ENCODE results near the gene COMMD6.
"Not testable (repeated sequence)": the region's sequence is repeated elsewhere in the genome, so short reads cannot be mapped to it uniquely, and the experiment has no call there.

COMMD6 gene

GRCh38 chr13:75537401-75538365 is at the start of gene COMMD6:
Gene COMMD6, minus strand, starts transcription at chr13:75537841. Its CDS starts 36 bp downstream, at chr13:75537805.
- peak; percentile 89 for DNase-seq (ENCODE audit: low spot score)

GRCh38 chr13:75585153-75585552 is 47.5 kb upstream of the COMMD6 start:
- DNase-seq (ENCODE audit: low spot score) = no peak

- no peak for DNase-seq (ENCODE audit: low spot score)
Measured at GRCh38 chr13:75583091-75583490, 45.5 kb upstream of the COMMD6 start.

- DNase-seq (ENCODE audit: low spot score) = no peak
Measured at GRCh38 chr13:75581874-75582640, 44.4 kb upstream of the COMMD6 start.

GRCh38 chr13:75579529-75579928 is 41.9 kb upstream of the COMMD6 start:
- DNase-seq (ENCODE audit: low spot score) = no peak

- no peak for DNase-seq (ENCODE audit: low spot score)
Measured at GRCh38 chr13:75569576-75569975, 31.9 kb upstream of the COMMD6 start.

- peak; percentile 23 for DNase-seq (ENCODE audit: low spot score)
Measured at GRCh38 chr13:75566658-75567057, 29.0 kb upstream of the COMMD6 start.

GRCh38 chr13:75558145-75558840 is 20.7 kb upstream of the COMMD6 start:
- DNase-seq (ENCODE audit: low spot score) = no peak

- no peak for DNase-seq (ENCODE audit: low spot score)
Measured at GRCh38 chr13:75556961-75557360, 19.3 kb upstream of the COMMD6 start.

- no peak for DNase-seq (ENCODE audit: low spot score)
Measured at GRCh38 chr13:75555836-75556235, 18.2 kb upstream of the COMMD6 start.

GRCh38 chr13:75554981-75555380 is 17.3 kb upstream of the COMMD6 start:
- DNase-seq (ENCODE audit: low spot score) = no peak

GRCh38 chr13:75554464-75554863 is 16.8 kb upstream of the COMMD6 start:
- no peak for DNase-seq (ENCODE audit: low spot score)

GRCh38 chr13:75550159-75550567 is 12.5 kb upstream of the COMMD6 start:
- DNase-seq (ENCODE audit: low spot score) = peak; percentile 74

- peak; percentile 99 for DNase-seq (ENCODE audit: low spot score)
Measured at GRCh38 chr13:75549262-75550158, 11.9 kb upstream of the COMMD6 start, which contains the start of gene UCHL3. Gene UCHL3, plus strand, starts transcription at chr13:75549791. Its CDS starts 30 bp downstream, at chr13:75549821.

- DNase-seq (ENCODE audit: low spot score) = no peak
Measured at GRCh38 chr13:75547917-75548316, 10.3 kb upstream of the COMMD6 start.

GRCh38 chr13:75545386-75545785 is 7.7 kb upstream of the COMMD6 start:
- DNase-seq (ENCODE audit: low spot score) = not testable (repeated sequence)

- DNase-seq (ENCODE audit: low spot score) = no peak
Measured at GRCh38 chr13:75544681-75545330, 7.2 kb upstream of the COMMD6 start.

- DNase-seq (ENCODE audit: low spot score) = no peak
Measured at GRCh38 chr13:75541961-75542360, 4.3 kb upstream of the COMMD6 start.

- no peak for DNase-seq (ENCODE audit: low spot score)
Measured at GRCh38 chr13:75541287-75541686, 3.6 kb upstream of the COMMD6 start.

GRCh38 chr13:75533861-75534260 is 3.8 kb downstream of the COMMD6 start:
- no peak for DNase-seq (ENCODE audit: low spot score)

- DNase-seq (ENCODE audit: low spot score) = no peak
Measured at GRCh38 chr13:75530549-75530961, 7.1 kb downstream of the COMMD6 start.

All from NAMALWA (cell line).